Body of pancreas (tissue), 4 donors: ENCODE data around the gene TAGAP. TPM values are rescaled to one million over a fixed set of nuclear protein-coding genes. Genes with fewer than 3 reads are reported as not detected.

Experiments used
- ATAC-seq: fragments of 150-250 bp; one replicate; pipeline ENCODE4 v1.9.1; 2016
- DNase-seq, 4 donors: peaks; one replicate each; pipeline ENCODE4 v3.0.0-alpha.2; 2019
- H3K27ac ChIP-seq, 4 donors: fragments of 200-600 bp; sonication (generic); 1 replicate in 3 of 4; 2 replicates in 1 of 4; pipeline versions ENCODE4 v1.5.1 to v1.6.1; 2016 to 2019; ENCODE audit warnings: mild to moderate bottlenecking in 1 of 4, mixed read lengths in 1 of 4, moderate library complexity in 1 of 4
- H3K27me3 ChIP-seq, 2 donors: fragments of 200-600 bp; sonication (generic); one replicate each; pipeline ENCODE4 v1.6.0; 2016; ENCODE audit warnings: mild to moderate bottlenecking in 1 of 2
- H3K36me3 ChIP-seq, 2 donors: fragments of 200-600 bp; sonication (generic); replicated peaks in 1 of 2; 2 replicates each; pipeline ENCODE4 v1.5.1; 2016; ENCODE audit warnings: low read depth in 2 of 2; ENCODE audit not compliant: insufficient read depth in 1 of 2
- H3K4me1 ChIP-seq: fragments of 200-600 bp; sonication (generic); one replicate; pipeline ENCODE4 v1.6.0; 2016
- H3K4me3 ChIP-seq, 2 donors: fragments of 200-600 bp; sonication (generic); 1 replicate in 1 of 2; 2 replicates in 1 of 2; pipeline ENCODE4 v1.5.1; 2016 to 2019
- H3K9me3 ChIP-seq, 3 donors: fragments of 200-600 bp; sonication (generic); 1 replicate in 2 of 3; 2 replicates in 1 of 3; pipeline ENCODE4 v1.5.1; 2016
- CTCF ChIP-seq, 7 experiments: fragments of 450-650 bp in 4 of 7; fragments of 200-600 bp in 3 of 7; sonication (generic) in 3 of 7; IDR thresholded peaks; one replicate each; pipeline ENCODE4 v1.5.1; 2016 to 2019; ENCODE audit warnings: antibody characterized with exemption in 7 of 7
- POLR2A ChIP-seq, 3 donors: fragments of 450-650 bp; IDR thresholded peaks; one replicate each; pipeline ENCODE4 v1.6.1; 2016; ENCODE audit warnings: antibody characterized with exemption in 3 of 3, mild to moderate bottlenecking in 2 of 3
- WGBS, 2 donors: methylation state at CpG; one replicate each; pipeline ENCODE4 v1.1.5; 2017; 5-methylcytosine and 5-hydroxymethylcytosine counted together
- intact Hi-C: fragments of 100-400 bp; cut with DNase I; formaldehyde crosslinking; loops from one replicate; pipeline ENCODE4 v1.15.1; 2023
- total RNA-seq, 2 donors: library from RNA; depleted of rRNA; stranded (reverse); fragments of >200 nt; gene quantifications; one replicate each; pipeline ENCODE4 v1.1.0, GENCODE V29; 2016

The TAGAP gene
- total RNA-seq, 2 donors from 2014 or later = 0.99 to 2.3 TPM

- H3K27ac ChIP-seq = no peak overlapping the region
- H3K4me3 ChIP-seq = no peak overlapping the region
- H3K9me3 ChIP-seq = no peaks in the 10 kb centered on the region
- no peak for DNase-seq
- TF ChIP-seq CTCF (IDR thresholded peaks at IDR 0.05) (no peak), POLR2A (IDR thresholded peaks at IDR 0.05) (no peak)
- WGBS, 2 donors = 96 to 97% methylated on average over 1 of the region's 1 CpG
- H3K36me3 ChIP-seq = no peaks in the 10 kb centered on the region
- no peaks in the 10 kb centered on the region for H3K4me1 ChIP-seq
- ATAC-seq = no peak
- intact Hi-C loops = no loop called here
- H3K27me3 ChIP-seq = no peaks in the 10 kb centered on the region
Observed at GRCh38 chr6:158987657-158988056, 57.1 kb downstream of the TAGAP start.

Other genes with a start within 250 kb of the TAGAP start
- 100 to 1,000 TPM in 1 of 2 donors, 10 to 100 TPM in 1; 76.8 to 103 TPM for gene EZR, start 225.6 kb downstream of the TAGAP start, total RNA-seq
- 1 to 10 TPM; 5.3 to 7.0 TPM for gene RSPH3, start 44.8 kb downstream of the TAGAP start, total RNA-seq
- under 1 TPM in 1 of 2 donors, not detected in 1; 0.52 TPM for gene FNDC1, start 124.4 kb upstream of the TAGAP start, total RNA-seq